IMR-90 (cell line): ENCODE measurements around the gene SLAMF9. TPM values are rescaled to one million over a fixed set of nuclear protein-coding genes. Genes with fewer than 3 reads are reported as not detected.

Source experiments
- ATAC-seq: fragments of 200-7000 bp; cut with Tn5 transposase; 2 replicates; pipeline ENCODE4 v1.9.1; 2020; ENCODE audit warnings: low read depth, mild to moderate bottlenecking, moderate library complexity
- BruUV-seq: library from RNA; stranded (reverse); fragments of 400-500 nt; replicated peaks from 2 replicates; lab custom pipeline; 2021; lab: Mats Ljungman, UMichigan
- CTCF ChIA-PET: fragments of 300-600 bp; formaldehyde crosslinking; extraction: SDS; loops from one replicate; lab custom pipeline; 2021; ENCODE audit warnings: antibody characterized with exemption; lab: Yijun Ruan, JAX
- POLR2A ChIA-PET: fragments of 300-600 bp; sonication (Branson Sonifier 250); formaldehyde crosslinking; loops from one replicate; lab custom pipeline; 2022; ENCODE audit warnings: antibody characterized with exemption; ENCODE audit not compliant: unreplicated experiment; lab: Charles Lee
- DNase-seq: peaks from one replicate; pipeline ENCODE4 v3.0.0; 2013
- H2AFZ ChIP-seq: replicated peaks from 2 replicates; pipeline ENCODE3; 2013; ENCODE audit warnings: low read length, mild to moderate bottlenecking; ENCODE audit not compliant: poor library complexity
- H2AK5ac ChIP-seq: 2 replicates; pipeline ENCODE4 v1.6.1; 2013; ENCODE audit warnings: low read depth, low read length, inconsistent platforms
- H2AK9ac ChIP-seq: replicated peaks from 2 replicates; pipeline ENCODE3; 2013; ENCODE audit warnings: mild to moderate bottlenecking, low read depth, low read length, moderate library complexity; ENCODE audit not compliant: poor library complexity
- H2BK120ac ChIP-seq: 2 replicates; pipeline ENCODE4 v1.6.1; 2013; ENCODE audit warnings: low read depth, low read length, inconsistent platforms
- H2BK15ac ChIP-seq: 3 replicates; pipeline ENCODE4 v1.6.1; 2013; ENCODE audit warnings: low read depth, low read length, inconsistent platforms
- H2BK20ac ChIP-seq: 2 replicates; pipeline ENCODE4 v1.6.1; 2013; ENCODE audit warnings: low read depth, mild to moderate bottlenecking, inconsistent platforms, low read length, moderate library complexity
- H2BK5ac ChIP-seq: 2 replicates; pipeline ENCODE4 v1.6.1; 2013; ENCODE audit warnings: mild to moderate bottlenecking, low read depth, low read length, inconsistent platforms; ENCODE audit not compliant: poor library complexity, severe bottlenecking
- H3K14ac ChIP-seq: replicated peaks from 2 replicates; pipeline ENCODE4 v1.6.1; 2013; ENCODE audit warnings: low read depth, low read length, inconsistent platforms
- H3K18ac ChIP-seq: 2 replicates; pipeline ENCODE4 v1.6.1; 2013; ENCODE audit warnings: low read depth, low read length, control low read depth
- H3K23ac ChIP-seq: 2 replicates; pipeline ENCODE4 v1.6.1; 2013; ENCODE audit warnings: low read depth, low read length, inconsistent platforms
- H3K27ac ChIP-seq: 2 replicates; pipeline ENCODE4 v1.5.1; 2013; ENCODE audit warnings: mild to moderate bottlenecking, control low read depth, low read length; ENCODE audit not compliant: insufficient read depth
- H3K27me3 ChIP-seq: 2 replicates; pipeline ENCODE4 v1.6.1; 2013; ENCODE audit warnings: low read length; ENCODE audit not compliant: control insufficient read depth, insufficient read depth
- H3K36me3 ChIP-seq: 2 replicates; pipeline ENCODE4 v1.6.1; 2013; ENCODE audit warnings: low read length, mixed read lengths; ENCODE audit not compliant: control insufficient read depth, insufficient read depth
- H3K4ac ChIP-seq: 2 replicates; pipeline ENCODE4 v1.6.1; 2013; ENCODE audit warnings: low read depth, low read length, inconsistent platforms
- H3K4me1 ChIP-seq: 2 replicates; pipeline ENCODE4 v1.6.1; 2013; ENCODE audit warnings: low read length, mixed read lengths; ENCODE audit not compliant: control insufficient read depth, insufficient read depth
- H3K4me2 ChIP-seq: 2 replicates; pipeline ENCODE4 v1.6.1; 2013; ENCODE audit warnings: low read depth, mild to moderate bottlenecking, control low read depth, low read length, moderate library complexity
- H3K4me3 ChIP-seq: 2 replicates; pipeline ENCODE4 v1.5.1; 2013; ENCODE audit warnings: low read depth, mild to moderate bottlenecking, control low read depth, low read length, moderate library complexity; ENCODE audit not compliant: insufficient read depth
- H3K56ac ChIP-seq: 2 replicates; pipeline ENCODE4 v1.6.1; 2013; ENCODE audit warnings: low read length, inconsistent platforms; ENCODE audit not compliant: insufficient read depth; ENCODE audit errors: extremely low read depth
- H3K79me1 ChIP-seq, 2 experiments: 2 replicates each; pipeline ENCODE4 v1.6.1; 2013; ENCODE audit warnings: low read length in 2 of 2, inconsistent platforms in 1 of 2, low read depth in 1 of 2
- H3K9ac ChIP-seq: 2 replicates; pipeline ENCODE4 v1.6.1; 2013; ENCODE audit warnings: low read depth, low read length, control low read depth
- H3K9me1 ChIP-seq: 2 replicates; pipeline ENCODE4 v1.6.1; 2013; ENCODE audit warnings: low read length, inconsistent platforms; ENCODE audit not compliant: insufficient read depth
- H3K9me3 ChIP-seq: 2 replicates; pipeline ENCODE4 v1.6.1; 2013; ENCODE audit warnings: low read length; ENCODE audit not compliant: control insufficient read depth, insufficient read depth
- H4K20me1 ChIP-seq: 2 replicates; pipeline ENCODE4 v1.6.1; 2013; ENCODE audit warnings: low read length, inconsistent platforms; ENCODE audit not compliant: insufficient read depth
- H4K5ac ChIP-seq: 2 replicates; pipeline ENCODE4 v1.6.1; 2013; ENCODE audit warnings: mild to moderate bottlenecking, low read depth, low read length, control low read depth
- H4K8ac ChIP-seq, 2 experiments: 2 replicates each; pipeline ENCODE4 v1.6.1; 2013; ENCODE audit warnings: low read depth in 2 of 2, low read length in 2 of 2, control low read depth in 1 of 2, inconsistent platforms in 1 of 2
- H4K91ac ChIP-seq: 2 replicates; pipeline ENCODE4 v1.6.1; 2013; ENCODE audit warnings: low read depth, low read length, inconsistent platforms; ENCODE audit not compliant: insufficient read depth
- BHLHE40 ChIP-seq: fragments of 150-350 bp; IDR thresholded peaks from 2 replicates; pipeline ENCODE4 v1.6.1; 2016; ENCODE audit warnings: mild to moderate bottlenecking, low read depth, low read length
- CEBPB ChIP-seq: IDR thresholded peaks from 2 replicates; pipeline ENCODE4 v1.6.1; 2012; ENCODE audit warnings: low read depth, low read length, improper control_type of control experiment
- CHD1 ChIP-seq: IDR thresholded peaks from 2 replicates; pipeline ENCODE4 v1.6.1; 2012; ENCODE audit warnings: low read depth, low read length, improper control_type of control experiment
- FOS ChIP-seq: fragments of 150-350 bp; IDR thresholded peaks from 2 replicates; pipeline ENCODE4 v1.6.1; 2016; ENCODE audit warnings: low read depth, low read length
- MAFK ChIP-seq: IDR thresholded peaks from 2 replicates; pipeline ENCODE4 v1.6.1; 2012; ENCODE audit warnings: low read depth, low read length, improper control_type of control experiment
- MAZ ChIP-seq: IDR thresholded peaks from 2 replicates; pipeline ENCODE4 v1.6.1; 2012; ENCODE audit warnings: low read depth, mild to moderate bottlenecking, low read length, improper control_type of control experiment, moderate library complexity, borderline replicate concordance
- MXI1 ChIP-seq: IDR thresholded peaks from 2 replicates; pipeline ENCODE4 v1.6.1; 2012; ENCODE audit warnings: low read depth, mild to moderate bottlenecking, low read length, moderate library complexity, borderline replicate concordance
- NFE2L2 ChIP-seq: fragments of 150-350 bp; IDR thresholded peaks from 2 replicates; pipeline ENCODE4 v1.6.1; 2016; ENCODE audit warnings: low read depth, mild to moderate bottlenecking, low read length
- POLR2A ChIP-seq: IDR thresholded peaks from 2 replicates; pipeline ENCODE4 v1.6.1; 2012; ENCODE audit warnings: mild to moderate bottlenecking, low read depth, low read length
- RAD21 ChIP-seq: IDR thresholded peaks from 2 replicates; pipeline ENCODE4 v1.6.1; 2012; ENCODE audit warnings: low read length, improper control_type of control experiment
- RCOR1 ChIP-seq: IDR thresholded peaks from 2 replicates; pipeline ENCODE4 v1.6.1; 2012; ENCODE audit warnings: mild to moderate bottlenecking, low read length, improper control_type of control experiment; ENCODE audit not compliant: insufficient replicate concordance
- RFX5 ChIP-seq: IDR thresholded peaks from 2 replicates; pipeline ENCODE4 v1.8.0; 2012; ENCODE audit warnings: low read depth, mild to moderate bottlenecking, low read length, moderate library complexity
- SMC3 ChIP-seq: fragments of 150-350 bp; IDR thresholded peaks from 2 replicates; pipeline ENCODE4 v1.6.1; 2016; ENCODE audit warnings: low read depth, mild to moderate bottlenecking, antibody characterized with exemption, low read length, moderate library complexity
- WGBS, 2 experiments: methylation state at CpG; one replicate each; pipeline versions ENCODE4 v1.1.5 to v1.1.7; 2013; ENCODE audit warnings: missing lambda C conversion rate in 2 of 2; ENCODE audit not compliant: insufficient read length in 1 of 2; ENCODE audit errors: extremely low coverage in 2 of 2; 5-methylcytosine and 5-hydroxymethylcytosine counted together
- dilution Hi-C: fragments of 300-500 bp; cut with HindIII; formaldehyde crosslinking; loops from one replicate; pipeline ENCODE4 v1.14.3; 2018; ENCODE audit warnings: low sequenced_read_pairs; ENCODE audit not compliant: unreplicated experiment
- in situ Hi-C: fragments of 300-500 bp; cut with MboI; formaldehyde crosslinking; loops from 3 replicates; pipeline ENCODE4 v1.14.3; 2019; ENCODE audit warnings: low sequenced_read_pairs, inconsistent platforms, mixed read lengths
- intact Hi-C: fragments of 100-400 bp; cut with micrococcal nuclease; formaldehyde crosslinking; loops from 2 replicates; pipeline ENCODE4 v1.10.0; 2022
- polyA plus RNA-seq, 3 experiments: library from polyadenylated mRNA; depleted of rRNA; stranded (reverse); fragments of >200 nt; gene quantifications; 2 replicates each; pipeline ENCODE4 v1.2.3, GENCODE V29; 2012; ENCODE audit warnings: low replicate concordance in 1 of 3
- total RNA-seq: library from RNA; depleted of rRNA; stranded (reverse); fragments of >200 nt; gene quantifications from 2 replicates; pipeline ENCODE4 v1.2.3, GENCODE V29; 2012
- TF ChIP-seq, protein P1 (sequence below): conservative IDR thresholded peaks from 2 replicates; pipeline ENCODE4 v1.5.1; 2012; ENCODE audit warnings: mild to moderate bottlenecking, low read depth, low read length, improper control_type of control experiment
- TF ChIP-seq, protein P2 (sequence below): fragments of 150-350 bp; IDR thresholded peaks from 2 replicates; pipeline ENCODE4 v1.6.1; 2017; ENCODE audit warnings: mild to moderate bottlenecking, antibody characterized with exemption, low read length, low read depth
- TF ChIP-seq, protein P3 (sequence below): fragments of 150-350 bp; IDR thresholded peaks from 2 replicates; pipeline ENCODE4 v1.6.1; 2016; ENCODE audit warnings: low read depth, mild to moderate bottlenecking, low read length, moderate library complexity, borderline replicate concordance

SLAMF9 gene
- total and polyA plus RNA-seq, 2 of the 4 experiments (the other 2 are of a cell fraction) = 0.18 to 0.67 TPM

- no CpG with 5 or more reads among the region's 1 CpG for WGBS, 2 experiments
- Histone ChIP-seq H3K18ac (no peak overlapping the region), H4K8ac (no peak overlapping the region), H3K4me1 (peaks cover 2% of the 10 kb centered on the region; the same call in 1 of the 2 replicates), H4K91ac (no peak overlapping the region), H3K79me1 (no peaks in the 10 kb centered on the region), H2BK5ac (no peak overlapping the region), H3K56ac (no peak overlapping the region), H2AK9ac (no peak overlapping the region), H3K9me3 (no peaks in the 10 kb centered on the region), H3K23ac (no peak overlapping the region), H2BK15ac (no peak overlapping the region), H2BK120ac (no peak overlapping the region), H3K36me3 (no peaks in the 10 kb centered on the region), H4K5ac (no peak overlapping the region), H2AK5ac (no peak overlapping the region), H3K27ac (no peak overlapping the region), H3K4me3 (no peak overlapping the region), H3K4ac (no peak overlapping the region), H3K9me1 (no peaks in the 10 kb centered on the region), H3K4me2 (no peak overlapping the region), H3K9ac (no peak overlapping the region), H4K20me1 (no peaks in the 10 kb centered on the region), H2BK20ac (no peak overlapping the region), H3K14ac (no peak overlapping the region), H3K27me3 (peaks cover 9% of the 10 kb centered on the region; the same call in 1 of the 2 replicates), H2AFZ (no peak overlapping the region)
- ChIA-PET POLR2A (no interaction called here), CTCF (no interaction called here)
- no peak for DNase-seq
- TF ChIP-seq POLR2A = no peak
- TF ChIP-seq CEBPB = no peak
- TF ChIP-seq CHD1 = no peak
- TF ChIP-seq, protein P1, sequence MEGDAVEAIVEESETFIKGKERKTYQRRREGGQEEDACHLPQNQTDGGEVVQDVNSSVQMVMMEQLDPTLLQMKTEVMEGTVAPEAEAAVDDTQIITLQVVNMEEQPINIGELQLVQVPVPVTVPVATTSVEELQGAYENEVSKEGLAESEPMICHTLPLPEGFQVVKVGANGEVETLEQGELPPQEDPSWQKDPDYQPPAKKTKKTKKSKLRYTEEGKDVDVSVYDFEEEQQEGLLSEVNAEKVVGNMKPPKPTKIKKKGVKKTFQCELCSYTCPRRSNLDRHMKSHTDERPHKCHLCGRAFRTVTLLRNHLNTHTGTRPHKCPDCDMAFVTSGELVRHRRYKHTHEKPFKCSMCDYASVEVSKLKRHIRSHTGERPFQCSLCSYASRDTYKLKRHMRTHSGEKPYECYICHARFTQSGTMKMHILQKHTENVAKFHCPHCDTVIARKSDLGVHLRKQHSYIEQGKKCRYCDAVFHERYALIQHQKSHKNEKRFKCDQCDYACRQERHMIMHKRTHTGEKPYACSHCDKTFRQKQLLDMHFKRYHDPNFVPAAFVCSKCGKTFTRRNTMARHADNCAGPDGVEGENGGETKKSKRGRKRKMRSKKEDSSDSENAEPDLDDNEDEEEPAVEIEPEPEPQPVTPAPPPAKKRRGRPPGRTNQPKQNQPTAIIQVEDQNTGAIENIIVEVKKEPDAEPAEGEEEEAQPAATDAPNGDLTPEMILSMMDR = no peak
- no peak for TF ChIP-seq RAD21
- TF ChIP-seq NFE2L2 = no peak
- no peak for TF ChIP-seq RFX5
- no peak for TF ChIP-seq FOS
- TF ChIP-seq SMC3 = no peak
- no peak for TF ChIP-seq MAFK
- TF ChIP-seq, protein P2, sequence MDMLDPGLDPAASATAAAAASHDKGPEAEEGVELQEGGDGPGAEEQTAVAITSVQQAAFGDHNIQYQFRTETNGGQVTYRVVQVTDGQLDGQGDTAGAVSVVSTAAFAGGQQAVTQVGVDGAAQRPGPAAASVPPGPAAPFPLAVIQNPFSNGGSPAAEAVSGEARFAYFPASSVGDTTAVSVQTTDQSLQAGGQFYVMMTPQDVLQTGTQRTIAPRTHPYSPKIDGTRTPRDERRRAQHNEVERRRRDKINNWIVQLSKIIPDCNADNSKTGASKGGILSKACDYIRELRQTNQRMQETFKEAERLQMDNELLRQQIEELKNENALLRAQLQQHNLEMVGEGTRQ = no peak
- TF ChIP-seq MXI1 = no peak
- no peak for TF ChIP-seq RCOR1
- no peak for TF ChIP-seq BHLHE40
- TF ChIP-seq, protein P3, sequence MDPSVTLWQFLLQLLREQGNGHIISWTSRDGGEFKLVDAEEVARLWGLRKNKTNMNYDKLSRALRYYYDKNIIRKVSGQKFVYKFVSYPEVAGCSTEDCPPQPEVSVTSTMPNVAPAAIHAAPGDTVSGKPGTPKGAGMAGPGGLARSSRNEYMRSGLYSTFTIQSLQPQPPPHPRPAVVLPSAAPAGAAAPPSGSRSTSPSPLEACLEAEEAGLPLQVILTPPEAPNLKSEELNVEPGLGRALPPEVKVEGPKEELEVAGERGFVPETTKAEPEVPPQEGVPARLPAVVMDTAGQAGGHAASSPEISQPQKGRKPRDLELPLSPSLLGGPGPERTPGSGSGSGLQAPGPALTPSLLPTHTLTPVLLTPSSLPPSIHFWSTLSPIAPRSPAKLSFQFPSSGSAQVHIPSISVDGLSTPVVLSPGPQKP = no peak
- no peak for TF ChIP-seq MAZ
- intact Hi-C loops = no loop called here
- in situ Hi-C loops = no loop called here
- no peak for ATAC-seq
- dilution Hi-C loops = no loop called here
- BruUV-seq = no TSS peak
Observed at GRCh38 chr1:159951551-159951950, 2.5 kb downstream of the SLAMF9 start.
